Endodermal cell (in vitro differentiated cells): ENCODE results near the gene PIN1. TPM values are rescaled to one million over a fixed set of nuclear protein-coding genes. Genes with fewer than 3 reads are reported as not detected.

Source experiments
- DNase-seq: peaks from one replicate; pipeline ENCODE4 v3.0.0-alpha.2; 2017
- H3K27ac ChIP-seq: 2 replicates; pipeline ENCODE4 v1.5.1; 2013; ENCODE audit warnings: mild to moderate bottlenecking, low read depth, low read length, moderate library complexity
- H3K27me3 ChIP-seq: 2 replicates; pipeline ENCODE4 v1.6.1; 2013; ENCODE audit warnings: mild to moderate bottlenecking, low read length, moderate library complexity; ENCODE audit not compliant: insufficient read depth, control insufficient read depth, poor library complexity, severe bottlenecking
- H3K36me3 ChIP-seq: 2 replicates; pipeline ENCODE4 v1.7.0; 2013; ENCODE audit warnings: mild to moderate bottlenecking, low read length, moderate library complexity; ENCODE audit not compliant: control insufficient read depth, insufficient read depth
- H3K4me1 ChIP-seq: one replicate; pipeline ENCODE4 v1.7.0; 2013; ENCODE audit warnings: low read length; ENCODE audit not compliant: control insufficient read depth, insufficient read depth
- H3K4me3 ChIP-seq: 2 replicates; pipeline ENCODE4 v1.5.1; 2013; ENCODE audit warnings: mild to moderate bottlenecking, low read length, moderate library complexity
- H3K9ac ChIP-seq: 2 replicates; pipeline ENCODE4 v1.6.1; 2013; ENCODE audit warnings: mild to moderate bottlenecking, low read length, moderate library complexity; ENCODE audit not compliant: poor library complexity, severe bottlenecking; ENCODE audit errors: extremely low read depth
- H3K9me3 ChIP-seq: 2 replicates; pipeline ENCODE4 v1.6.1; 2013; ENCODE audit warnings: mild to moderate bottlenecking, low read length, moderate library complexity; ENCODE audit not compliant: control insufficient read depth
- H3K27ac Mint-ChIP-seq: 2 replicates; pipeline ENCODE4 v1.8.0; 2020; ENCODE audit warnings: mixed read lengths
- H3K27me3 Mint-ChIP-seq: 2 replicates; pipeline ENCODE4 v1.8.0; 2021; ENCODE audit warnings: mild to moderate bottlenecking, mixed read lengths; ENCODE audit not compliant: insufficient read depth
- H3K36me3 Mint-ChIP-seq: 2 replicates; pipeline ENCODE4 v1.8.0; 2020; ENCODE audit warnings: low read depth, mixed read lengths
- H3K4me1 Mint-ChIP-seq: 2 replicates; pipeline ENCODE4 v1.8.0; 2020; ENCODE audit warnings: mixed read lengths
- H3K4me3 Mint-ChIP-seq: 2 replicates; pipeline ENCODE4 v1.8.0; 2020; ENCODE audit warnings: mild to moderate bottlenecking, moderate library complexity, mixed read lengths
- H3K9me3 Mint-ChIP-seq: 2 replicates; pipeline ENCODE4 v1.8.0; 2020; ENCODE audit warnings: mild to moderate bottlenecking, mixed read lengths
- whole genome bisulfite sequencing, 2 experiments: methylation state at CpG; one replicate each; pipeline versions ENCODE4 v1.1.5 to v1.1.7; 2013; ENCODE audit warnings: missing lambda C conversion rate in 2 of 2, mixed read lengths in 1 of 2; ENCODE audit not compliant: insufficient coverage in 1 of 2, insufficient read length in 1 of 2; 5-methylcytosine and 5-hydroxymethylcytosine counted together
- total RNA-seq, 2 donors: library from RNA; stranded (reverse); fragmentation: NEBNext Ultra II Directional in 1 of 2; extraction: Animal tissue kit (Norgen Biotek cat#: 25700) in 1 of 2; gene quantifications; 2 replicates in 1 of 2; 3 replicates in 1 of 2; pipeline ENCODE4 v1.2.1, GENCODE V29; 2021
- TF ChIP-seq, protein P1 (sequence below): fragments of 200-600 bp; sonication (generic); conservative IDR thresholded peaks from 2 replicates; pipeline ENCODE4 v1.5.0; 2021; ENCODE audit warnings: antibody characterized with exemption, mild to moderate bottlenecking

The PIN1 gene
- total RNA-seq, 2 donors from 2014 or later, result 92.4 to 101 TPM

DNA sequence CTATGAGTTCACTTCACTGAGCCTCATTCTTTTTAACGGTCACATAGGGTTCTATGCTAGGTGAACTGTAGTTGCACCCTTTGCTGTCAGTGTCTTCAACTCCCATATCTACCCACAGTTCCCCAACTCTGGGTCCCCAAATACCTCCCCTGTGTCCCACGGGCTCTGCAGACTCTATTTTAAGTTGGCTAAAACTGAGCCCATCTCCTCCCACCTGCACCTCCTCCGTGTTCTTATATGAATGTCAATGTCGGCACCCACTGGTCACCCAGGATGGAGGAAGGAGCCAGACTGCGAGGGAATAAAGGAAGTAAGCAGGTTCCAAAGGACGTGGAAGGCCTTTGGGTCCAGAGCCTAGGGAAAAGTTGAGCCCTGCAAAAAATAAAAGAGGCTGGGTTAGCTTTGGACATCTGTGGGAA lies 802 bp upstream of the PIN1 start:
- no peaks in the 10 kb centered on the region for H3K9me3 Mint-ChIP-seq
- TF ChIP-seq, protein P1, sequence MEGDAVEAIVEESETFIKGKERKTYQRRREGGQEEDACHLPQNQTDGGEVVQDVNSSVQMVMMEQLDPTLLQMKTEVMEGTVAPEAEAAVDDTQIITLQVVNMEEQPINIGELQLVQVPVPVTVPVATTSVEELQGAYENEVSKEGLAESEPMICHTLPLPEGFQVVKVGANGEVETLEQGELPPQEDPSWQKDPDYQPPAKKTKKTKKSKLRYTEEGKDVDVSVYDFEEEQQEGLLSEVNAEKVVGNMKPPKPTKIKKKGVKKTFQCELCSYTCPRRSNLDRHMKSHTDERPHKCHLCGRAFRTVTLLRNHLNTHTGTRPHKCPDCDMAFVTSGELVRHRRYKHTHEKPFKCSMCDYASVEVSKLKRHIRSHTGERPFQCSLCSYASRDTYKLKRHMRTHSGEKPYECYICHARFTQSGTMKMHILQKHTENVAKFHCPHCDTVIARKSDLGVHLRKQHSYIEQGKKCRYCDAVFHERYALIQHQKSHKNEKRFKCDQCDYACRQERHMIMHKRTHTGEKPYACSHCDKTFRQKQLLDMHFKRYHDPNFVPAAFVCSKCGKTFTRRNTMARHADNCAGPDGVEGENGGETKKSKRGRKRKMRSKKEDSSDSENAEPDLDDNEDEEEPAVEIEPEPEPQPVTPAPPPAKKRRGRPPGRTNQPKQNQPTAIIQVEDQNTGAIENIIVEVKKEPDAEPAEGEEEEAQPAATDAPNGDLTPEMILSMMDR, result no peak
- Histone ChIP-seq H3K9ac (no peak overlapping the region), H3K27ac (peak overlapping the region; percentile 18), H3K9me3 (no peaks in the 10 kb centered on the region), H3K4me1 (peaks cover 5% of the 10 kb centered on the region), H3K4me3 (peak overlapping the region; percentile 67), H3K27me3 (no peaks in the 10 kb centered on the region), H3K36me3 (peaks cover 32% of the 10 kb centered on the region)
- H3K36me3 Mint-ChIP-seq, result peaks cover 24% of the 10 kb centered on the region
- H3K27me3 Mint-ChIP-seq, result no peaks in the 10 kb centered on the region
- H3K4me3 Mint-ChIP-seq, result peak overlapping the region; percentile 74
- no peak for DNase-seq
- WGBS, 2 experiments, result 81 to 83% methylated on average over 3 to 6 of the region's 6 CpGs
- peak overlapping the region; percentile 81 for H3K27ac Mint-ChIP-seq
- H3K4me1 Mint-ChIP-seq, result peaks cover 4% of the 10 kb centered on the region

DNA sequence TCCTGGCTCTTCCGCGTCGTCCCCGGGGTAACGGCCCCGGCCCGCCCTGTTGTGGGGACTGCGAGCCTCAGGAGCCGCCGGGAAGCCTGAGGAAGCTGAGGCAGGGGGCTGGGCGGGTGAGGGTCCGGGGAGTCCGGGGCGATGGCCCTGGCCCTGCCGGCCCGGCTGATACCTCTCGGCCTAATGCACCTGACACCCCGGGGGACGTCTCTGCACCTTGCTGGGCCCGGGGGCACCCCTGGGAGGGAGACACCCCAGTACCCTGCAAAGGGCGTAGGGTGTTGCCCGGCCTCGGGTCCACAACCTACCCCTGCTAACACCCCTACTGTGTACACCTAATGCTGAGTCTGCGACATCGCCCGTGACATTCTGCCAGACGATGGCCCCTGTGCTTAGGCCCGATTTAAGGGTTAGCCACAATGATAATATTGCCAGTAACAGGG lies 410 bp downstream of the PIN1 start:
- WGBS, 2 experiments, result 3 to 4% methylated on average over 16 to 28 of the region's 28 CpGs

DNA sequence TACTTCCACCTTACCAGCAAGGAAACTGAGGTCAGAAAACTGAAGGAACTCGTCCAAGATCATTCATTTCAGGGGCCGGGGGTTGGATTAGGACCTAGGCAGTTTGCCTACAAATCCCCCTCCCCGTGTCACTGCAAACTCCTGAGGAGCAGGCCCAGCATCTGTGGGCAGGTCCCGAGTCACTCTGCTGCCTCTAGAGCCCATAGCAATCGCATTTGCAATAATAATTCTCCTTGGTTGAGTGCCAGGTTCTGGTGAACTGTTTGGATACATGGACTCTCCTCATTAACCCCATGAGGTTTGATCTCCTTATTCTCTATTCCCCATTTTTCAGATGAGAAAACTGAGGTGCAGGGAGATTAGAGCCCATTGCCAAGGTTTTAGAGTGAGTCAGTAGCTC lies 903 bp downstream of the PIN1 start:
- Mint-ChIP-seq H3K36me3 (peaks cover 26% of the 10 kb centered on the region), H3K27me3 (no peaks in the 10 kb centered on the region), H3K4me3 (peak overlapping the region; percentile 74), H3K27ac (peak overlapping the region; percentile 38), H3K9me3 (no peaks in the 10 kb centered on the region), H3K4me1 (peaks cover 4% of the 10 kb centered on the region)
- Histone ChIP-seq H3K27me3 (no peaks in the 10 kb centered on the region), H3K27ac (no peak overlapping the region), H3K9ac (peak overlapping the region; percentile 55), H3K36me3 (peaks cover 31% of the 10 kb centered on the region), H3K9me3 (no peaks in the 10 kb centered on the region), H3K4me3 (peak overlapping the region; percentile 96), H3K4me1 (peaks cover 5% of the 10 kb centered on the region)
- WGBS, 2 experiments, result 27 to 36% methylated on average over 5 of the region's 5 CpGs
- DNase-seq, result no peak
- TF ChIP-seq, protein P1, result no peak

More for the DNA sequence above, 410 bp downstream of the PIN1 start:
- no peak overlapping the region for H3K27ac Mint-ChIP-seq
- H3K4me3 ChIP-seq, result peak overlapping the region; percentile 96
- H3K27ac ChIP-seq, result no peak overlapping the region
- no peaks in the 10 kb centered on the region for H3K27me3 Mint-ChIP-seq
- DNase-seq, result no peak
- H3K27me3 ChIP-seq, result no peaks in the 10 kb centered on the region
- peak overlapping the region; percentile 55 for H3K9ac ChIP-seq
- peak overlapping the region; percentile 74 for H3K4me3 Mint-ChIP-seq
- H3K4me1 ChIP-seq, result peaks cover 5% of the 10 kb centered on the region
- H3K4me1 Mint-ChIP-seq, result peaks cover 4% of the 10 kb centered on the region
- no peaks in the 10 kb centered on the region for H3K9me3 ChIP-seq
- no peaks in the 10 kb centered on the region for H3K9me3 Mint-ChIP-seq
- H3K36me3 Mint-ChIP-seq, result peaks cover 23% of the 10 kb centered on the region
- TF ChIP-seq, protein P1, result no peak
- peaks cover 28% of the 10 kb centered on the region for H3K36me3 ChIP-seq
